ENCODE measurements around the gene KAZN.
"Not testable (repeated sequence)": the region's sequence is repeated elsewhere in the genome, so short reads cannot be mapped to it uniquely, and the experiment has no call there.

The KAZN gene

DNA sequence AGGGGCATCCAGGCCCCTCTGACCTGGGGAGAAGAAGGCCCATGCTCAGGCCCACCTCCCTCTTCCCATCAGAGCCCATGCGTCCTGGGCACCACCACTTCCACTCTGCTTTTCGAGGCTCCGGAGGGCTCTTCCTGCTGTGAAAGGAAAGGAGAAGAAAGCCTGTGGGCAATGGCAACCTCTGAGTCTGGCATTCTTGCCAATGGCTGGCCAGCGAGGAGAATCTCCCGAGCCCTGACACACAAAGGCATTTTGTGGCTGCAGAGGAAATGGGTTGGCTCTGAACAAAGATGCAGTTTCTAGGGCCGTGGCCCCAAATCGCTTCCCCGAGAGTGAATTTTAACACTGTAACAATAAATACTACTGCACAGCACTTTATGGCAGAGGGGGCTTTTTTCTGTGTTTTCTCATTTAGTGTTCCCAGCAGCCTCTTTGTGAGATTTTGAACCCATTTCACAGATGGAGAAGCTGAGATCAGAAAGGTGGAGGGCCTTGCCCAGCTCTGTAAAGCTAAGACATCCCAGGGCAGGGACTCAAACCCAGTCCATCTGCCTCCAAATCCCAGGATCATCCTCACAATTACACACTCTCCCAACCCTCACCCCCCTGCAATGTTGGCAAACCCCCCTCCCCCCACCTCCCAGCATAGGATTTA lies 519.3 kb downstream of the KAZN start:
- no peak for DNase-seq (ENCODE audit: low read depth in 3 of 3, low spot score in 1 of 3)

DNA sequence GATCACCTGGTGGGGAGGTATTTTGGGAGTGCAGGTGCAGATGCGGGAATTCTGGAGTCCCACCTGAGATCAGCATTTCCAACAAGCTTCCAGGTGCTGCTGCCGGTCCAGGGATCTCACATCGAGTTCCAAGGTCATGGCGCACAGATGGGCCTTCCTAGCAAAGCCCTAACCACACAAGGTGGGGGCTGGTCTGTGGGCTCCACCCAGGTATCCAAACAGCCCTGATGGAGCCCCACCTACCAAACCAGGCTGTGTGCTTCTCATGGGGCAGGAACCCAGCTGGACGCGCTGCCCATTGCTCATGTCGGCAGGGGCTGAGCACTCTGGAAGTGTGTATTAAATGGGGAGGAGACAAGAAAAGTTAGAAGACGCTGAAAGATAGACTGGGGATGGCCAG lies 520.1 kb downstream of the KAZN start:
- no peak for DNase-seq (ENCODE audit: low read depth in 3 of 3, low spot score in 1 of 3)

- DNase-seq (ENCODE audit: low read depth in 3 of 3, low spot score in 1 of 3), result no peak
Observed at GRCh38 chr1:15120251-15120945, 521.9 kb downstream of the KAZN start.

- no peak for DNase-seq (ENCODE audit: low read depth in 3 of 3, low spot score in 1 of 3)
Observed at GRCh38 chr1:15122331-15122730, 523.8 kb downstream of the KAZN start.

DNA sequence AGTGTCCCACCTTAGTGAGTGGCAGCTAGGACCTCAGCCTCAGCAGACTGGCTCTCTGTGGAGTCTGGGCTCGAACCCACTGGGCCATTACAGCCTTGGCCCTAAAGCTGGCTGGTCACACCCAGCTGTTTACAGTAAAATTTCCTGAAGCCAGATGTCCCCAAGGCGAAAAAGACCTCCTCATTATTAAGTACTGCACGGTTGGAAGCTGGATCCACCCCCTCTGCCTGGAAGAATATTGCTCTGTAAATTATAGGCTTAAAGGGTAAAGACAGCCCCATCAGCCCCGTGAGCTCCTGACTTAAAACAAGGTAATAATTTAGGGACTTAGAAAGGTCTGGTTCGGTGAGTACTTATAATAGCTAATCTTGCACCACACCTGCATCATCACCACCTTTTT lies 524.8 kb downstream of the KAZN start:
- no peak for DNase-seq (ENCODE audit: low read depth in 3 of 3, low spot score in 1 of 3)

DNA sequence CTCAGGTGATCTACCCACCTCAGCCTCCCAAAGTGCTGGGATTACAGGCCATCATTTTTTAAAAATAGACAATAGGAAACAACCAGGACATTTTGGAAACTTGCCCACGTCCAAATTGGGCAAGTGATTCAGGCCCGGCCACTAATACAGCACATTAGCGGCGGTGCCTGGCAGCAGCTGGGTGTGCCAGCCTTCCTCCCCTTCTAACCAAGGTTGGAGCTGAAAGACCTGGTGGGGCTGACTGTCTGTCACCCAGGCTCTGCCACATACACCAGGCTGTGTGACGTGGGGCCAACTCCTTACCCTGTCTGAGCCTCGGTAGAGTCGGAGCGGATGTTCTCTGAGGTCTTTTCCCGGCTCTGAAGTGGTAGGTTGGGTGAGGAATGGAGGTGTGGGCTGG lies 525.4 kb downstream of the KAZN start:
- DNase-seq (ENCODE audit: low read depth in 3 of 3, low spot score in 1 of 3), result no peak

GRCh38 chr1:15124362-15125100 lies 526.0 kb downstream of the KAZN start:
- no peak for DNase-seq (ENCODE audit: low read depth in 3 of 3, low spot score in 1 of 3)

GRCh38 chr1:15125101-15125745 lies 526.7 kb downstream of the KAZN start:
- no peak for DNase-seq (ENCODE audit: low read depth in 3 of 3, low spot score in 1 of 3)

GRCh38 chr1:15128077-15128476 lies 529.6 kb downstream of the KAZN start:
- DNase-seq (ENCODE audit: low read depth in 3 of 3, low spot score in 1 of 3), result no peak

DNA sequence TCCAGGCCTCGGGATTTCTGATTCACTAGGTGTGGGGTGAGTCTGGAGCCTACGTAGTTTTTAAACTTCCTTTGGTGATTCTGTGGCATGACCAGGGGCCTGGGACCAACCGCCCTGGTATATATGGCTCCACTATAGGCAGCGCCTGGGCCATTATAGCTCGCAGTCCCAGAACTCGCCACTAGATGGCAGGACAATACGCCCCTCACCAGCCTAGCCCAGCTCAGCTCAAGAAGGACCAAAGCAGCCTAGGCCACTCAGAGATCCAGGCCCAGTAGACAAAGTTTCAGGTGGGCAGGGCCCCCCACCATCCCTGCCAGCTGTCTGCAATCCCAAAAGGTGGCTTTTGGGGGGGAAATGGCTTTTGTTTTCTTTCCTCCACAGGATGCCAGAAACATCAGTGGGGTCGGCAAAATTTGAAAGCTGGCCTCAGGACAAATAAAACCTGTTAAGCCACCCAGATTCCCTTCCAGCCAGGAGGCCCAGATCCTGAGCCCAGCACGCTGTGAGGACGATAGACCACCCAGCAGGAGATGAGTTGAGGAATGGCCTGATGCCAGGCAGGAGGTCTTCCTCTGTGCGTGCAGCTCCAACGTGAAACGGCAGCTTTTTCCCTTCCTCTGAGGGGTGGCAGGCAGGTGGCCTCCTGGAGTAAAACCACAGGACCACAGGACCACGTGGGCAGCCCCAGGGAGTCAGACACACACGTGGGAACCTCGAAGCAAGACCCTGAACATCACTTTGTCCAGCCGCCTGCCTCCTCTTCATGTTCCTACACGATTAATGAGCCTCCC lies 530.2 kb downstream of the KAZN start:
- peak; percentile 33 to 70 (median 34) for DNase-seq (ENCODE audit: low read depth in 3 of 3, low spot score in 1 of 3)

DNA sequence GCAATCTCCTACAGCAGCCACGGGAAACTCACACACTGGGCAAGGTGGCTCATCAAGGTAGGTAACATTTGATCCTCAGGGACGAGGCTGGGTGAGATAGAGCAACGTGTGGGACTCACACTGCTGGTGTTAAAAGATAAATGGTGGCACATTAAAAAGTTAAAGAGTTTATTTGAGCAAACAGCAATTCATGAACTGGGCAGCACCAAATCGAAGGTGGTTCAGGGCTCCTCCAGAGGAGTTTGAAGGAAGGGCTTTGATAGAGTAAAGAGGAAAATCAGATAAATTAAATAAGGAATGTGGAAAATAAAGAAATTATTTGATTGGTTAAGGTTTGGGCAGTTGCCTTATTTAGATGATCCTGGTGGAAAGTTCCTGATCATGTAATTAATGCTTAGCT lies 531.5 kb downstream of the KAZN start:
- no peak for DNase-seq (ENCODE audit: low read depth in 3 of 3, low spot score in 1 of 3)

DNA sequence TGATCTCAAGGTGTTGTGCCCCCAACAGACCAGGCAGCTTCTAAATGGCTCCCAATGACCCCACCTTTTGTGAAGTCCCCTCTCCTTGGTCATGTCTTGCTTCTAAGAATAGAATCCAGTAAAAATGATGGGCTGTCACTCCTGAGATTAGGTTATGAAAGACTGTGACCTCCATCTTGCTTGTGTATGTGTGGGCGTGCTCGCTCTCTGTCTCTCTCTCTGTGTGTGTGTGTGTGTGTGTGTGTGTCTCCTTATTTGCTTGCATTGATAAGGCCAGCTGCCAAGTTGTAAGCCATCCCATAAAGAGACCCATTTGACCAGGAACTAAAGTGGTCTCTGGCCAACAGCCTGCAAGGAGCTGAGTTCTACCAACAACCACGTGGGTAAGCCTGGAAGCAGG lies 532.1 kb downstream of the KAZN start:
- no peak for DNase-seq (ENCODE audit: low read depth in 3 of 3, low spot score in 1 of 3)

GRCh38 chr1:15132965-15133364 lies 534.5 kb downstream of the KAZN start:
- no peak for DNase-seq (ENCODE audit: low read depth in 3 of 3, low spot score in 1 of 3)

DNA sequence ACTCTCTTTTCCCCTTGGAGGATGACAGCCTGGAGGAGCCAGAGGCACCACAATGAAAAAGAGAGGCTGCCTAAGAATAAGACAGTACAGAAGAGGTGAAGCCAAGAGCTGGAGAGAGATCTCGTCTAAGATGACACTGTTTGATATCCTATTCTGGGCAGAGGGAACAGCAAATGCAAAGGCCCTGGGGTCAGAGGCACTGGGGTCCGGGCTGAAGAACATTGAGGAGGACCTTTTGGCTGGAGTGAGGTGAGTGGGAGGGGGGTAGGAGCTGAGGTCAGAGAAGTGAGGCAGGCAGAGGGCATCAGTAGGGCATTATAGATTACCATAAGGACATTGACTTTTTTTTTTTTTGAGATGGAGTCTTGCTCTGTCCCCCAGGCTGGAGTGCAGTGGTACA lies 535.8 kb downstream of the KAZN start:
- no peak for DNase-seq (ENCODE audit: low read depth in 3 of 3, low spot score in 1 of 3)

- DNase-seq (ENCODE audit: low read depth in 3 of 3, low spot score in 1 of 3), result not testable (repeated sequence)
Observed at GRCh38 chr1:15135604-15136003, 537.1 kb downstream of the KAZN start.

DNA sequence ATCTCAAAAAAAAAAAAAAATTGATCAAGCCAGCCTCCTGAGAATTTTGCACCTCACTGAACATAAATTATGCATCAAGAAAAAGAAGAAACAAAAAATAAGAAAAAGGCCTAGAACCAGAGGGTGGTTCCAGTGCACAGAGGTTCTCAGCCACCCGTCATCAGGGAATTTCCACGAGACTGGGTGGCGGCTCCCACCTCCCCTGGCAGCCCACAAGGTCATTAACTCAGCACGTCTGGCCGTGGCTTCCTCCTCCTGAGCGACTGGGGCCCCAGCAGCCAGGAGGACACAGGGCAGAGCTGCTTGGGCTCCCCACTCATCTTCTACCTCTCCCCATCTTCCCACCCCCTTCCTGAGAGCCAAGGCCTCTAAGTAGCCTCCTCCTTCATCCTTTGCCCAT lies 539.3 kb downstream of the KAZN start:
- no peak for DNase-seq (ENCODE audit: low read depth in 3 of 3, low spot score in 1 of 3)

GRCh38 chr1:15139654-15140350 lies 541.3 kb downstream of the KAZN start:
- DNase-seq (ENCODE audit: low read depth in 3 of 3, low spot score in 1 of 3), result no peak

- DNase-seq (ENCODE audit: low read depth in 3 of 3, low spot score in 1 of 3), result no peak
Observed at GRCh38 chr1:15141935-15142539, 543.6 kb downstream of the KAZN start.

- no peak for DNase-seq (ENCODE audit: low read depth in 3 of 3, low spot score in 1 of 3)
Observed at GRCh38 chr1:15145327-15145726, 546.8 kb downstream of the KAZN start.

- no peak for DNase-seq (ENCODE audit: low read depth in 3 of 3, low spot score in 1 of 3)
Observed at GRCh38 chr1:15146142-15146680, 547.7 kb downstream of the KAZN start.

Measured in stimulated activated CD4-positive, alpha-beta T cell treated with anti-CD3 and anti-CD28 coated beads, TNF-alpha, amount 100 ng/mL, for 1 hour (primary cell).